ENCODE data around the gene SRRM4.

GRCh38 chr12:119171291-119171690 is 189.9 kb downstream of the SRRM4 start:
- TF ChIP-seq, protein P1, sequence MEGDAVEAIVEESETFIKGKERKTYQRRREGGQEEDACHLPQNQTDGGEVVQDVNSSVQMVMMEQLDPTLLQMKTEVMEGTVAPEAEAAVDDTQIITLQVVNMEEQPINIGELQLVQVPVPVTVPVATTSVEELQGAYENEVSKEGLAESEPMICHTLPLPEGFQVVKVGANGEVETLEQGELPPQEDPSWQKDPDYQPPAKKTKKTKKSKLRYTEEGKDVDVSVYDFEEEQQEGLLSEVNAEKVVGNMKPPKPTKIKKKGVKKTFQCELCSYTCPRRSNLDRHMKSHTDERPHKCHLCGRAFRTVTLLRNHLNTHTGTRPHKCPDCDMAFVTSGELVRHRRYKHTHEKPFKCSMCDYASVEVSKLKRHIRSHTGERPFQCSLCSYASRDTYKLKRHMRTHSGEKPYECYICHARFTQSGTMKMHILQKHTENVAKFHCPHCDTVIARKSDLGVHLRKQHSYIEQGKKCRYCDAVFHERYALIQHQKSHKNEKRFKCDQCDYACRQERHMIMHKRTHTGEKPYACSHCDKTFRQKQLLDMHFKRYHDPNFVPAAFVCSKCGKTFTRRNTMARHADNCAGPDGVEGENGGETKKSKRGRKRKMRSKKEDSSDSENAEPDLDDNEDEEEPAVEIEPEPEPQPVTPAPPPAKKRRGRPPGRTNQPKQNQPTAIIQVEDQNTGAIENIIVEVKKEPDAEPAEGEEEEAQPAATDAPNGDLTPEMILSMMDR (IDR thresholded peaks at IDR 0.05): no peak
- TF ChIP-seq POLR2A (IDR thresholded peaks at IDR 0.05): no peak
